K562 (cell line): ENCODE results near the gene LAMB4. TPM values are rescaled to one million over a fixed set of nuclear protein-coding genes. Genes with fewer than 3 reads are reported as not detected.
A peak's percentile ranks its signal among the peaks of the same experiment; 100 is the strongest.

Source experiments
- BACH1 ChIP-seq: fragments of 200-800 bp; sonication (Bioruptor generic); IDR thresholded peaks from 2 replicates; pipeline ENCODE4 v1.6.1; 2016; ENCODE audit warnings: missing genetic modification characterization, missing compliant biosample characterization
- CREB3 ChIP-seq: fragments of 450-650 bp; conservative IDR thresholded peaks from 2 replicates; pipeline ENCODE4 v1.6.1; 2016; ENCODE audit warnings: missing genetic modification characterization, low read depth, mild to moderate bottlenecking, missing compliant biosample characterization, moderate library complexity
- DIDO1 ChIP-seq: fragments of 450-650 bp; IDR thresholded peaks from 2 replicates; pipeline ENCODE4 v1.6.1; 2016; ENCODE audit warnings: low read depth, missing biosample characterization, missing genetic modification characterization
- GATAD2A ChIP-seq: fragments of 450-650 bp; IDR thresholded peaks from 2 replicates; pipeline ENCODE4 v1.6.1; 2017
- HMG20A ChIP-seq: fragments of 450-650 bp; formaldehyde crosslinking; conservative IDR thresholded peaks from 2 replicates; pipeline ENCODE4 v1.4.0; 2020; ENCODE audit warnings: mild to moderate bottlenecking, mixed read lengths
- ILK ChIP-seq: fragments of 450-650 bp; IDR thresholded peaks from 2 replicates; pipeline ENCODE4 v1.6.1; 2016; ENCODE audit warnings: missing genetic modification characterization, low read depth, mild to moderate bottlenecking, missing compliant biosample characterization, moderate library complexity, borderline replicate concordance
- MAZ ChIP-seq, 2 experiments: fragments of 450-650 bp in 1 of 2; sonication (generic) in 1 of 2; formaldehyde crosslinking; IDR thresholded peaks in 1 of 2; conservative IDR thresholded peaks in 1 of 2; 2 replicates each; pipeline versions ENCODE4 v1.4.0 to v1.5.0; 2020; ENCODE audit warnings: mild to moderate bottlenecking in 1 of 2, missing genetic modification reagents in 1 of 2
- MECOM ChIP-seq: fragments of 250-450 bp; sonication (Bioruptor Pico); IDR thresholded peaks from 2 replicates; pipeline ENCODE4 v1.8.0; 2022; ENCODE audit warnings: inconsistent platforms
- MEIS2 ChIP-seq: fragments of 450-650 bp; IDR thresholded peaks from 2 replicates; pipeline ENCODE4 v1.6.1; 2014; ENCODE audit warnings: mild to moderate bottlenecking; ENCODE audit not compliant: partially characterized antibody
- NFRKB ChIP-seq: fragments of 450-650 bp; IDR thresholded peaks from 2 replicates; pipeline ENCODE4 v1.6.1; 2016; ENCODE audit warnings: low read depth
- ZNF507 ChIP-seq: conservative IDR thresholded peaks from 2 replicates; pipeline ENCODE4 v1.6.1; 2017; ENCODE audit warnings: missing genetic modification characterization, missing compliant biosample characterization
- ZNF518B ChIP-seq: fragments of 250-450 bp; sonication (Bioruptor Pico); IDR thresholded peaks from 2 replicates; pipeline ENCODE4 v1.5.0; 2021; ENCODE audit warnings: mild to moderate bottlenecking, moderate library complexity
- ZSCAN29 ChIP-seq: fragments of 450-650 bp; IDR thresholded peaks from 2 replicates; pipeline ENCODE4 v1.6.1; 2017
- polyA plus RNA-seq, 8 experiments: library from polyadenylated mRNA; depleted of rRNA in 4 of 8; stranded (reverse) in 5 of 8; unstranded in 3 of 8; fragments of >200 nt; fragmentation: Nextera tagmentation in 2 of 8; fragmentation: Illumina TruSeq in 1 of 8; extraction: Ambion mirVana in 2 of 8; extraction: Trizol in 1 of 8; gene quantifications; 2 replicates each; pipeline versions ENCODE4 v1.2.1 to v1.2.3, GENCODE V29; 2011 to 2014; ENCODE audit warnings: inconsistent platforms in 1 of 8, missing spikeins in 1 of 8
- total RNA-seq, 7 experiments: library from RNA; depleted of rRNA in 6 of 7; stranded (reverse); fragments of >200 nt in 6 of 7; fragmentation: Illumina TruSeq in 2 of 7; extraction: Trizol in 2 of 7; gene quantifications; 2 replicates each; pipeline versions ENCODE4 v1.2.1 to v1.2.3, GENCODE V29; 2011 to 2021; ENCODE audit warnings: low replicate concordance in 1 of 7
- TF ChIP-seq, protein P1 (sequence below), 3 experiments: IDR thresholded peaks in 2 of 3; conservative IDR thresholded peaks in 1 of 3; 2 replicates each; pipeline ENCODE4 v1.5.1; 2011 to 2012; ENCODE audit warnings: low read length in 3 of 3, mild to moderate bottlenecking in 3 of 3, control low read depth in 2 of 3, improper control_type of control experiment in 1 of 3, inconsistent platforms in 1 of 3, low read depth in 1 of 3, mixed read lengths in 1 of 3, moderate library complexity in 1 of 3; ENCODE audit not compliant: insufficient read depth in 2 of 3
- TF ChIP-seq, protein P2 (sequence below), 2 experiments: fragments of 450-650 bp in 1 of 2; IDR thresholded peaks; 2 replicates each; pipeline ENCODE4 v1.6.1; 2011 to 2017; ENCODE audit warnings: low read depth in 2 of 2, antibody characterized with exemption in 1 of 2, borderline replicate concordance in 1 of 2, low read length in 1 of 2, mild to moderate bottlenecking in 1 of 2, mixed read lengths in 1 of 2; ENCODE audit not compliant: control insufficient read depth in 1 of 2
- TF ChIP-seq, protein P3 (sequence below), 2 experiments: fragments of 450-650 bp in 1 of 2; sonication (generic) in 1 of 2; formaldehyde crosslinking in 1 of 2; IDR thresholded peaks in 1 of 2; conservative IDR thresholded peaks in 1 of 2; 2 replicates each; pipeline versions ENCODE4 v1.6.1 to v1.8.1; 2016 to 2023; ENCODE audit warnings: mild to moderate bottlenecking in 2 of 2, moderate library complexity in 2 of 2, inconsistent platforms in 1 of 2, missing genetic modification reagents in 1 of 2

LAMB4 gene
- total and polyA plus RNA-seq, 9 of the 15 experiments (the other 6 are each of a cell fraction or from before 2014, with no cell fraction given): 0.06 to 0.13 (median 0.07) TPM; not detected in 6

DNA sequence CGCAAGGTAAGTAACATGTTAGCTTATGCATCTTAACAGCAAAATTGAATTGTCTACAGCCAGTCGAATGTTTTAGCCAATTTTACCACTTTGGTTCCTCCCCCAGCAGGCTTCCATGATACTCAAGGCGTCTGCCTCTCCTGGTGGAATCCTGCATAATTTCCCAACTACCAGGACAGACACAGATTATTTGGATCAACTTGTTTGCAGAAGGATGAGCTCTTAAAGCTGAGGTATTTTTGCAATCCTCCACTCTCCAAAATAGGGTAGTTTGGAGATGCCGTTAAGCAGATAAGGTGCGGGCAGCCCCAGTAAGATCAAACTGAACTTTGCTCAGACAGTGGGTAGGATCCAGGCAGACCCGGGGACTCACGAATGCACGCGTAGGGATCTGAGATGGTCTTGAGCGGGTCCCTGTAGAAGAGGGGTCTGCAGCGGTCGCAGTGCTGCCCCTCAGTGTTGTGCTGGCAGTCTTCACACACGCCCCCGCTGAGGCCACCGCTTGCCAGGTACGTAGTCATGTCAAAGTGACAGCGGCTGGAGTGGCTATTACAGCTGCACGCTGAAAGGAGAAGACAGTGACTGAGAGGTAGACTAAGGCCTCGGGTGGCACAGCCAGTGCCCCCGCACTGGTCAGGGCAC is 27.4 kb downstream of the LAMB4 start (continued):
- TF ChIP-seq, protein P1, sequence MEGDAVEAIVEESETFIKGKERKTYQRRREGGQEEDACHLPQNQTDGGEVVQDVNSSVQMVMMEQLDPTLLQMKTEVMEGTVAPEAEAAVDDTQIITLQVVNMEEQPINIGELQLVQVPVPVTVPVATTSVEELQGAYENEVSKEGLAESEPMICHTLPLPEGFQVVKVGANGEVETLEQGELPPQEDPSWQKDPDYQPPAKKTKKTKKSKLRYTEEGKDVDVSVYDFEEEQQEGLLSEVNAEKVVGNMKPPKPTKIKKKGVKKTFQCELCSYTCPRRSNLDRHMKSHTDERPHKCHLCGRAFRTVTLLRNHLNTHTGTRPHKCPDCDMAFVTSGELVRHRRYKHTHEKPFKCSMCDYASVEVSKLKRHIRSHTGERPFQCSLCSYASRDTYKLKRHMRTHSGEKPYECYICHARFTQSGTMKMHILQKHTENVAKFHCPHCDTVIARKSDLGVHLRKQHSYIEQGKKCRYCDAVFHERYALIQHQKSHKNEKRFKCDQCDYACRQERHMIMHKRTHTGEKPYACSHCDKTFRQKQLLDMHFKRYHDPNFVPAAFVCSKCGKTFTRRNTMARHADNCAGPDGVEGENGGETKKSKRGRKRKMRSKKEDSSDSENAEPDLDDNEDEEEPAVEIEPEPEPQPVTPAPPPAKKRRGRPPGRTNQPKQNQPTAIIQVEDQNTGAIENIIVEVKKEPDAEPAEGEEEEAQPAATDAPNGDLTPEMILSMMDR (IDR thresholded peaks at IDR 0.05 in 2 of 3, conservative IDR thresholded peaks at IDR 0.05 in 1 of 3; ENCODE audit: insufficient read depth in 2 of 3, low read depth in 1 of 3, low read length in 3 of 3): no peak
- TF ChIP-seq HMG20A (CRISPR knock-in tag) (no peak), MEIS2 (peak; percentile 30), MAZ (CRISPR knock-in tag; conservative IDR thresholded peaks at IDR 0.05 in 1 of 2, IDR thresholded peaks at IDR 0.05 in 1 of 2) (peak; percentile 23; a peak in 2 of 4 replicates), ZNF518B (no peak), BACH1 (tag) (no peak), ZSCAN29 (no peak), MECOM (CRISPR knock-in tag) (0 out of 2 replicates have a peak, but pooled peaks have one; percentile 4), ILK (tag) (no peak), ZNF507 (tag) (no peak), NFRKB (no peak), GATAD2A (peak; percentile 48; the same call in 1 of the 2 replicates), CREB3 (no peak), DIDO1 (no peak)
- TF ChIP-seq, protein P2, sequence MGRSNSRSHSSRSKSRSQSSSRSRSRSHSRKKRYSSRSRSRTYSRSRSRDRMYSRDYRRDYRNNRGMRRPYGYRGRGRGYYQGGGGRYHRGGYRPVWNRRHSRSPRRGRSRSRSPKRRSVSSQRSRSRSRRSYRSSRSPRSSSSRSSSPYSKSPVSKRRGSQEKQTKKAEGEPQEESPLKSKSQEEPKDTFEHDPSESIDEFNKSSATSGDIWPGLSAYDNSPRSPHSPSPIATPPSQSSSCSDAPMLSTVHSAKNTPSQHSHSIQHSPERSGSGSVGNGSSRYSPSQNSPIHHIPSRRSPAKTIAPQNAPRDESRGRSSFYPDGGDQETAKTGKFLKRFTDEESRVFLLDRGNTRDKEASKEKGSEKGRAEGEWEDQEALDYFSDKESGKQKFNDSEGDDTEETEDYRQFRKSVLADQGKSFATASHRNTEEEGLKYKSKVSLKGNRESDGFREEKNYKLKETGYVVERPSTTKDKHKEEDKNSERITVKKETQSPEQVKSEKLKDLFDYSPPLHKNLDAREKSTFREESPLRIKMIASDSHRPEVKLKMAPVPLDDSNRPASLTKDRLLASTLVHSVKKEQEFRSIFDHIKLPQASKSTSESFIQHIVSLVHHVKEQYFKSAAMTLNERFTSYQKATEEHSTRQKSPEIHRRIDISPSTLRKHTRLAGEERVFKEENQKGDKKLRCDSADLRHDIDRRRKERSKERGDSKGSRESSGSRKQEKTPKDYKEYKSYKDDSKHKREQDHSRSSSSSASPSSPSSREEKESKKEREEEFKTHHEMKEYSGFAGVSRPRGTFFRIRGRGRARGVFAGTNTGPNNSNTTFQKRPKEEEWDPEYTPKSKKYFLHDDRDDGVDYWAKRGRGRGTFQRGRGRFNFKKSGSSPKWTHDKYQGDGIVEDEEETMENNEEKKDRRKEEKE (IDR thresholded peaks at IDR 0.05; ENCODE audit: borderline replicate concordance in 1 of 2, control insufficient read depth in 1 of 2, low read depth in 2 of 2, low read length in 1 of 2): no peak
- TF ChIP-seq, protein P3, sequence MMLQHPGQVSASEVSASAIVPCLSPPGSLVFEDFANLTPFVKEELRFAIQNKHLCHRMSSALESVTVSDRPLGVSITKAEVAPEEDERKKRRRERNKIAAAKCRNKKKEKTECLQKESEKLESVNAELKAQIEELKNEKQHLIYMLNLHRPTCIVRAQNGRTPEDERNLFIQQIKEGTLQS (IDR thresholded peaks at IDR 0.05): no peak
- TF ChIP-seq, protein P3 (CRISPR knock-in tag; conservative IDR thresholded peaks at IDR 0.05): no peak
